BLaER1 (cell line): ENCODE measurements around the gene RASGRP1.
A peak's percentile ranks its signal among the peaks of the same experiment; 100 is the strongest.

Experiments
- H3K27ac ChIP-seq: shearing (Covaris generic); formaldehyde crosslinking; 2 replicates; pipeline ENCODE4 v1.8.1; 2022
- H3K27me3 ChIP-seq: shearing (Covaris generic); formaldehyde crosslinking; 2 replicates; pipeline ENCODE4 v1.8.1; 2022
- H3K36me3 ChIP-seq: shearing (Covaris generic); formaldehyde crosslinking; 2 replicates; pipeline ENCODE4 v1.8.1; 2022
- H3K4me1 ChIP-seq: shearing (Covaris generic); formaldehyde crosslinking; 2 replicates; pipeline ENCODE4 v1.8.1; 2022
- H3K4me2 ChIP-seq: shearing (Covaris generic); formaldehyde crosslinking; 2 replicates; pipeline ENCODE4 v1.8.1; 2022
- H3K4me3 ChIP-seq: shearing (Covaris generic); formaldehyde crosslinking; 2 replicates; pipeline ENCODE4 v1.8.1; 2022
- H3K9ac ChIP-seq: shearing (Covaris generic); formaldehyde crosslinking; 2 replicates; pipeline ENCODE4 v1.8.1; 2022
- H3K9me3 ChIP-seq: shearing (Covaris generic); formaldehyde crosslinking; 2 replicates; pipeline ENCODE4 v1.8.1; 2022
- H4K20me1 ChIP-seq: shearing (Covaris generic); formaldehyde crosslinking; 2 replicates; pipeline ENCODE4 v1.8.1; 2022
- Cebpa-rat ChIP-seq: shearing (Covaris generic); IDR thresholded peaks from 2 replicates; pipeline ENCODE4 v1.8.1; 2022

RASGRP1 gene

GRCh38 chr15:38459480-38459879 lies 105.1 kb downstream of the RASGRP1 start:
- peaks cover 15% of the 10 kb centered on the region for H3K4me1 ChIP-seq
- H3K9me3 ChIP-seq: no peaks in the 10 kb centered on the region
- no peak overlapping the region for H3K4me2 ChIP-seq
- H4K20me1 ChIP-seq: peaks cover 100% of the 10 kb centered on the region
- no peak for TF ChIP-seq Cebpa-rat
- no peak overlapping the region for H3K27ac ChIP-seq
- H3K36me3 ChIP-seq: peaks cover 27% of the 10 kb centered on the region
- H3K9ac ChIP-seq: no peak overlapping the region
- no peak overlapping the region for H3K4me3 ChIP-seq
- no peaks in the 10 kb centered on the region for H3K27me3 ChIP-seq

- H3K4me2 ChIP-seq: no peak overlapping the region
- no peak overlapping the region for H3K27ac ChIP-seq
- H3K27me3 ChIP-seq: no peaks in the 10 kb centered on the region
- peaks cover 27% of the 10 kb centered on the region for H3K36me3 ChIP-seq
- H3K4me1 ChIP-seq: peaks cover 16% of the 10 kb centered on the region
- peaks cover 93% of the 10 kb centered on the region for H4K20me1 ChIP-seq
- H3K9me3 ChIP-seq: no peaks in the 10 kb centered on the region
- TF ChIP-seq Cebpa-rat: no peak
- H3K9ac ChIP-seq: no peak overlapping the region
- H3K4me3 ChIP-seq: no peak overlapping the region
Observed at GRCh38 chr15:38458646-38459045, 106.0 kb downstream of the RASGRP1 start.

- TF ChIP-seq Cebpa-rat: no peak
- H3K27ac ChIP-seq: peak overlapping the region; percentile 96; the same call in 1 of the 2 replicates
- H3K4me1 ChIP-seq: peaks cover 24% of the 10 kb centered on the region
- H3K4me3 ChIP-seq: peak overlapping the region; percentile 95
- H3K4me2 ChIP-seq: peak overlapping the region; percentile 98
- peaks cover 57% of the 10 kb centered on the region for H4K20me1 ChIP-seq
- peak overlapping the region; percentile 96 for H3K9ac ChIP-seq
- H3K9me3 ChIP-seq: no peaks in the 10 kb centered on the region
- peaks cover 27% of the 10 kb centered on the region for H3K36me3 ChIP-seq
- H3K27me3 ChIP-seq: no peaks in the 10 kb centered on the region
Observed at GRCh38 chr15:38455092-38455491, 109.5 kb downstream of the RASGRP1 start.

GRCh38 chr15:38454696-38455090 lies 109.9 kb downstream of the RASGRP1 start:
- Histone ChIP-seq H3K36me3 (peaks cover 24% of the 10 kb centered on the region), H3K4me3 (peak overlapping the region; percentile 95), H3K9ac (peak overlapping the region; percentile 96), H3K27me3 (no peaks in the 10 kb centered on the region), H3K4me1 (peaks cover 24% of the 10 kb centered on the region), H3K4me2 (peak overlapping the region; percentile 98), H3K9me3 (no peaks in the 10 kb centered on the region), H4K20me1 (peaks cover 53% of the 10 kb centered on the region), H3K27ac (peak overlapping the region; percentile 96)
- TF ChIP-seq Cebpa-rat: no peak

- Histone ChIP-seq H3K36me3 (peaks cover 18% of the 10 kb centered on the region), H4K20me1 (peaks cover 48% of the 10 kb centered on the region), H3K9me3 (no peaks in the 10 kb centered on the region), H3K27me3 (no peaks in the 10 kb centered on the region), H3K27ac (peak within 1 kb of the TSS; percentile 96), H3K4me2 (peak within 1 kb of the TSS; percentile 98), H3K4me1 (peaks cover 24% of the 10 kb centered on the region), H3K4me3 (peak within 1 kb of the TSS; percentile 95), H3K9ac (peak within 1 kb of the TSS; percentile 96)
- no peak for TF ChIP-seq Cebpa-rat
Observed at GRCh38 chr15:38453971-38454695, 110.5 kb downstream of the RASGRP1 start, which contains the start of gene FAM98B. Gene FAM98B (plus strand): TSS chr15:38454127. CDS start chr15:38454162, 35 bp downstream.

GRCh38 chr15:38441130-38441519 lies 123.5 kb downstream of the RASGRP1 start:
- Histone ChIP-seq H3K27ac (peak overlapping the region; percentile 56; the same call in 1 of the 2 replicates), H3K9me3 (peaks cover 6% of the 10 kb centered on the region; the same call in 1 of the 2 replicates), H4K20me1 (no peaks in the 10 kb centered on the region), H3K4me2 (peak overlapping the region; percentile 79), H3K4me1 (peaks cover 26% of the 10 kb centered on the region), H3K4me3 (no peak overlapping the region), H3K9ac (no peak overlapping the region), H3K27me3 (no peaks in the 10 kb centered on the region), H3K36me3 (no peaks in the 10 kb centered on the region)
- no peak for TF ChIP-seq Cebpa-rat

- TF ChIP-seq Cebpa-rat: no peak
- no peak overlapping the region for H3K4me3 ChIP-seq
- no peaks in the 10 kb centered on the region for H3K36me3 ChIP-seq
- H3K27ac ChIP-seq: peak overlapping the region; percentile 56; the same call in 1 of the 2 replicates
- peak overlapping the region; percentile 79 for H3K4me2 ChIP-seq
- H3K4me1 ChIP-seq: peaks cover 26% of the 10 kb centered on the region
- no peaks in the 10 kb centered on the region for H4K20me1 ChIP-seq
- H3K27me3 ChIP-seq: no peaks in the 10 kb centered on the region
- peaks cover 6% of the 10 kb centered on the region; the same call in 1 of the 2 replicates for H3K9me3 ChIP-seq
- no peak overlapping the region for H3K9ac ChIP-seq
Observed at GRCh38 chr15:38440353-38441129, 124.1 kb downstream of the RASGRP1 start.
